A549 (cell line): ENCODE results near the gene LIMS1.

Experiments
- BCL3 ChIP-seq: fragments of >200 bp; sonication (Bioruptor Twin); formaldehyde crosslinking; IDR thresholded peaks from 3 replicates; pipeline ENCODE4 v1.6.1; 2016
- CBX2 ChIP-seq: fragments of 200-600 bp; sonication (generic); IDR thresholded peaks from 2 replicates; pipeline ENCODE4 v1.6.1; 2016; ENCODE audit warnings: low read depth, mild to moderate bottlenecking, borderline replicate concordance
- CEBPB ChIP-seq, 2 experiments: fragments of >200 bp in 1 of 2; sonication (Bioruptor Twin) in 1 of 2; formaldehyde crosslinking in 1 of 2; IDR thresholded peaks; 2 replicates each; pipeline ENCODE4 v1.6.1; 2012 to 2016
- CTCF ChIP-seq: fragments of >200 bp; sonication (Bioruptor Twin); formaldehyde crosslinking; IDR thresholded peaks from 3 replicates; pipeline ENCODE4 v1.5.1; 2016
- ELK1 ChIP-seq: fragments of 150-350 bp; IDR thresholded peaks from 2 replicates; pipeline ENCODE4 v1.6.1; 2014; ENCODE audit warnings: low read depth, mild to moderate bottlenecking, low read length
- NFE2L2 ChIP-seq: fragments of 150-350 bp; conservative IDR thresholded peaks from 2 replicates; pipeline ENCODE4 v1.6.1; 2014; ENCODE audit warnings: low read length
- PBX3 ChIP-seq: IDR thresholded peaks from 2 replicates; pipeline ENCODE4 v1.6.1; 2012
- PHF8 ChIP-seq: fragments of 200-600 bp; sonication (generic); IDR thresholded peaks from 2 replicates; pipeline ENCODE4 v1.6.1; 2016; ENCODE audit warnings: low read depth, mild to moderate bottlenecking, antibody characterized with exemption, moderate library complexity, borderline replicate concordance
- POLR2A ChIP-seq: IDR thresholded peaks from 2 replicates; pipeline ENCODE4 v1.6.1; 2012; ENCODE audit warnings: mild to moderate bottlenecking, low read length
- RAD21 ChIP-seq, 2 experiments: fragments of >200 bp in 1 of 2; sonication (Bioruptor Twin) in 1 of 2; formaldehyde crosslinking in 1 of 2; IDR thresholded peaks in 1 of 2; conservative IDR thresholded peaks in 1 of 2; 2 replicates in 1 of 2; 3 replicates in 1 of 2; pipeline ENCODE4 v1.6.1; 2012 to 2018; ENCODE audit warnings: inconsistent platforms in 1 of 2
- RCOR1 ChIP-seq: fragments of 150-350 bp; IDR thresholded peaks from 2 replicates; pipeline ENCODE4 v1.6.1; 2014; ENCODE audit warnings: antibody characterized with exemption, low read length, low read depth
- REST ChIP-seq: fragments of 200-600 bp; sonication (generic); IDR thresholded peaks from 2 replicates; pipeline ENCODE4 v1.6.1; 2016; ENCODE audit warnings: antibody characterized with exemption, mild to moderate bottlenecking, moderate library complexity
- USF2 ChIP-seq: fragments of 450-650 bp; IDR thresholded peaks from 2 replicates; pipeline ENCODE4 v1.6.1; 2014; ENCODE audit warnings: antibody characterized with exemption

- no peak for TF ChIP-seq PHF8
- no peak for TF ChIP-seq POLR2A
- TF ChIP-seq BCL3 = no peak
- no peak for TF ChIP-seq CTCF
- TF ChIP-seq CEBPB (IDR thresholded peaks at IDR 0.05) = no peak
- no peak for TF ChIP-seq NFE2L2
- TF ChIP-seq ELK1 = no peak
- TF ChIP-seq PBX3 = no peak
- no peak for TF ChIP-seq REST
- TF ChIP-seq CBX2 = no peak
- no peak for TF ChIP-seq USF2
- no peak for TF ChIP-seq RAD21 (conservative IDR thresholded peaks at IDR 0.05 in 1 of 2, IDR thresholded peaks at IDR 0.05 in 1 of 2)
- TF ChIP-seq RCOR1 = no peak
These were observed 36.1 kb downstream of the LIMS1 start for GRCh38 chr2:108570416-108570815.
